ENCODE results near the gene MYO16.

Gene MYO16

GRCh38 chr13:108813587-108814170 is 184.3 kb downstream of the MYO16 start:
- no peak for TF ChIP-seq CTCF (conservative IDR thresholded peaks at IDR 0.05)
- TF ChIP-seq ZFX (IDR thresholded peaks at IDR 0.05), result no peak
- H3K27ac ChIP-seq, result no peak overlapping the region

DNA sequence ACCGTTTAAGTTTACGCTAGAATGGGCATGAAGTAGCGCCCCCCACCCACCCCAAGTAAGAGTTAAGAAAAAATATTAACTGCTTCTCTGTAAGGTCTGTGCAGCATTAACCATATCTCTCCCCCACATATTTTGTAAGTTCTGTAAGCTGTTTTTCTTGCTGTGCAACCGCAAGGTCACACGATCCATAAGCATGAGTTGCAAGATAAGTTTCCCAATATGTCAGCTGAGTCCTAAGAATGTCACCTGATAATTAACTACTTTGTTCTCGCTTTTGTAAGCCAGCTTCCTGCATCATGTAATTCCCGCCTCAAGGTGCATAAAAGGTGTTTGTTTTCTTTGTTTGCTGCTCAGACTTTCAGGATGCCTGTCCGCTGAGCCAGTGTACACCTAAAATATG is 187.0 kb downstream of the MYO16 start:
- H3K27ac ChIP-seq, result no peak overlapping the region
- no peak for TF ChIP-seq CTCF (conservative IDR thresholded peaks at IDR 0.05)
- no peak for TF ChIP-seq ZFX (IDR thresholded peaks at IDR 0.05)

DNA sequence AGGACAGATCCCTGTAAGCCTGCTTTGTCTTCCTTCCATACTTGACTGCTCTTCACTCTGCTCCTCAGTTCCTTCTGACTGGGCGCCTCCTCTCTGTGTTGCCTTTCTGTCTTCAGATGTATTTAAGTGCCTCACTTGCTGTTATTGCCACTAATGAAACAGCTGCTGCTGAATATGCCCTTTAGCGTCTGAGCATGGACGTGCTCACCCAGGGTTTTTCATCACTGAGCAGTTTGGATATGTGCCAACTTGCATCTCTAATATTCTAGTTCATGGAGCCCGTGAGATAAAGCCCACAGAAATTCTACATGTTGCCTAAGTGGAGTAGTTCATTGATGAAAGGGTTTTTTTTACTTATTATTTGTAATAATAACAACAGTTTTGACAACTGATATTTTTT is 198.2 kb downstream of the MYO16 start:
- H3K27ac ChIP-seq, result no peak overlapping the region
- no peak for TF ChIP-seq CTCF (conservative IDR thresholded peaks at IDR 0.05)
- no peak for TF ChIP-seq ZFX (IDR thresholded peaks at IDR 0.05)

DNA sequence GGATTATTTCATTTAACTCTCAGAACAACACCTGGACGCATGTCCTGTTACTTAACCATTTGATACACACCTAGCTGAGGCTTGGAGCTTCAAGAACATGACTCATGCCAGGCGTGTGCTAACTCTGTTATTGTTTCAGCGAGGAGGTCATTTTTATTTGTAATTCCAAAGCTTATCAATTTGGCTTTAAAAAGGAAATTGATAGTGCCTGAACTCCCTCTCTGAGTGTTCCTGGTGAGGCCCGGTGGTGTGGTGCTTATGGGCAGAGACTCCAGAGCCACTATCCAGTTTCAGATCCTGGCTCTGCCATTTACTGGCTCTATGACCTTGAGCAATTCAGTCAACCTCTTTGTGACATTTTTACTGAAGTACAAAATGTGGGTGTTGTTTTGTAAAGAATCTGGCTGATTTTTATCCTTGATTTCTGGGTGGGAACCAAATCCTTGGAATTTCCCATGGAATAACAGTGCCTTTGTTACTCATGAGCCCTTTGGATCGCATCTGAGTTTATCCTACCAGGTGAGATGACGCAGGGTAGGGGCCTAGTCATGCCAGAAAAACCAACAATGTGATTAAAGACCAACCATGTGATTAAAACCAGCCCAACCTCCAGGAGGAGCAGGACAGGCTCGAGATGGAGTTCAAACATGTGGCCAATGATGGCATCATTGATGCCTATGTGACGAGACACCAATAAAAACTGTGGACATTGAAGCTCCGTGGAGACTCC is 198.8 kb downstream of the MYO16 start:
- no peak for TF ChIP-seq ZFX (IDR thresholded peaks at IDR 0.05)
- no peak for TF ChIP-seq CTCF (conservative IDR thresholded peaks at IDR 0.05)
- H3K27ac ChIP-seq, result no peak overlapping the region

DNA sequence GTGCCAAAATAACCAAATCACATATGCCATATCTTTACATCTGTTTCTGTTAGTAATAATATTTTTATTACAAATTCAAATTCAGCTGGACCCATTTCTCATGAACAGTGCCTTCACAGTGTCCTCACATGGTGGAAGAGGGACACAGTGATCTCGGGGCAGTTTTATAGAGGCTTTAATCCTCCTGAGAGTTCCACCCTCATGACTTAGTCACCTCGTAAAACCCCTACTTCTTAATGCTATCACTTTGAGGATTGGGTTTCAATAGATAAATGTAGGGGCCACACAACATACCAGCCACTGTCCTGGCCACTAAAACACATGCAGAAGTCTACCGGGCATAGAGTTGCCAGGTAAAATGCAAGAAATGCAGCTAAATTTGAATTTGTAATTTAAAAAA is 201.5 kb downstream of the MYO16 start:
- H3K27ac ChIP-seq, result no peak overlapping the region
- TF ChIP-seq ZFX (IDR thresholded peaks at IDR 0.05) (no peak), CTCF (conservative IDR thresholded peaks at IDR 0.05) (no peak)

DNA sequence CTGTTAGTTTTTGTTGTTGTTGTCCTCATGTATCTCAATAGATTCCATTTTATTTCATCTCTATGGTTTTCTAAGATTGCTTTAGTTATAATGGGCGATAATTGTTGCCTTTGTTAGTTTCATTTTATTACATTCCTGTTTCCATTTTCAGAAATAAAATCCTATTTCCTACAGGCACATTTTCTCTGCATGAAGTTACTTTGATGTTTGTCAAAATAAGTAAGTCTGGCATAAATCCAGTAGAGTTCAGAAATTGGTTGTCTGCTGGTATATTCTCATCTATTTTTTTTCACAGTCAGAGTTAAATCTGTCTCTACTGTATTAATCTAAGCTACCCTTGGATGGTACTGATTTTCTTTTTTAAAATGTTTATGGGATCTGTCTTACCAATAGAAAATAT is 204.1 kb downstream of the MYO16 start:
- H3K27ac ChIP-seq, result no peak overlapping the region

More for the DNA sequence above, 204.1 kb downstream of the MYO16 start:
- no peak for TF ChIP-seq CTCF (conservative IDR thresholded peaks at IDR 0.05)
- TF ChIP-seq ZFX (IDR thresholded peaks at IDR 0.05), result no peak

Data from C4-2B (cell line).